ENCODE measurements around the gene RND2. TPM values are rescaled to one million over a fixed set of nuclear protein-coding genes. Genes with fewer than 3 reads are reported as not detected.

RND2 gene
- total and polyA plus RNA-seq, 2 of the 13 experiments (the other 11 are each of a cell fraction or from before 2014, with no cell fraction given): 0.05 to 0.11 TPM

- TF ChIP-seq RBM22 (optimal IDR thresholded peaks at IDR 0.05; ENCODE audit: low read length) (peak; percentile 99), ONECUT2 (CRISPR knock-in tag; IDR thresholded peaks at IDR 0.05) (no peak), SAP130 (CRISPR knock-in tag; IDR thresholded peaks at IDR 0.05; ENCODE audit: low read depth) (peak; percentile 98), HHEX (CRISPR knock-in tag; IDR thresholded peaks at IDR 0.05) (no peak), YEATS4 (CRISPR knock-in tag; IDR thresholded peaks at IDR 0.05; ENCODE audit: borderline replicate concordance) (peak; percentile 85; the same call in 1 of the 2 replicates), RBM39 (IDR thresholded peaks at IDR 0.05; ENCODE audit: low read depth, low read length, poor library complexity, severe bottlenecking) (peak; percentile 78), KMT2A (CRISPR knock-in tag; IDR thresholded peaks at IDR 0.05) (peak; percentile 34; the same call in 1 of the 2 replicates), ZNF30 (CRISPR knock-in tag; IDR thresholded peaks at IDR 0.05) (0 out of 2 replicates have a peak, but pooled peaks have one; percentile 13), ZFP36 (IDR thresholded peaks at IDR 0.05; ENCODE audit: borderline replicate concordance, low read depth, low read length, partially characterized antibody) (no peak), PHF21A (CRISPR knock-in tag; IDR thresholded peaks at IDR 0.05) (peak; percentile 39), TCF7 (IDR thresholded peaks at IDR 0.05; ENCODE audit: low read depth) (no peak), ZNF17 (CRISPR knock-in tag; IDR thresholded peaks at IDR 0.05) (no peak), ZNF34 (CRISPR knock-in tag; IDR thresholded peaks at IDR 0.05; ENCODE audit: borderline replicate concordance) (peak; percentile 38; the same call in 1 of the 2 replicates), DPF2 (CRISPR knock-in tag; IDR thresholded peaks at IDR 0.05; ENCODE audit: borderline replicate concordance, low read depth) (no peak), FOXA3 (CRISPR knock-in tag; IDR thresholded peaks at IDR 0.05) (no peak; the same call in none of the 2 replicates), ZBTB43 (CRISPR knock-in tag; conservative IDR thresholded peaks at IDR 0.05) (no peak), PRPF4 (IDR thresholded peaks at IDR 0.05; ENCODE audit: low read depth, low read length, poor library complexity, severe bottlenecking) (no peak), ZNF761 (CRISPR knock-in tag; conservative IDR thresholded peaks at IDR 0.05) (no peak), RAD21 (CRISPR knock-in tag; IDR thresholded peaks at IDR 0.05) (no peak)
- TF ChIP-seq, protein P1, sequence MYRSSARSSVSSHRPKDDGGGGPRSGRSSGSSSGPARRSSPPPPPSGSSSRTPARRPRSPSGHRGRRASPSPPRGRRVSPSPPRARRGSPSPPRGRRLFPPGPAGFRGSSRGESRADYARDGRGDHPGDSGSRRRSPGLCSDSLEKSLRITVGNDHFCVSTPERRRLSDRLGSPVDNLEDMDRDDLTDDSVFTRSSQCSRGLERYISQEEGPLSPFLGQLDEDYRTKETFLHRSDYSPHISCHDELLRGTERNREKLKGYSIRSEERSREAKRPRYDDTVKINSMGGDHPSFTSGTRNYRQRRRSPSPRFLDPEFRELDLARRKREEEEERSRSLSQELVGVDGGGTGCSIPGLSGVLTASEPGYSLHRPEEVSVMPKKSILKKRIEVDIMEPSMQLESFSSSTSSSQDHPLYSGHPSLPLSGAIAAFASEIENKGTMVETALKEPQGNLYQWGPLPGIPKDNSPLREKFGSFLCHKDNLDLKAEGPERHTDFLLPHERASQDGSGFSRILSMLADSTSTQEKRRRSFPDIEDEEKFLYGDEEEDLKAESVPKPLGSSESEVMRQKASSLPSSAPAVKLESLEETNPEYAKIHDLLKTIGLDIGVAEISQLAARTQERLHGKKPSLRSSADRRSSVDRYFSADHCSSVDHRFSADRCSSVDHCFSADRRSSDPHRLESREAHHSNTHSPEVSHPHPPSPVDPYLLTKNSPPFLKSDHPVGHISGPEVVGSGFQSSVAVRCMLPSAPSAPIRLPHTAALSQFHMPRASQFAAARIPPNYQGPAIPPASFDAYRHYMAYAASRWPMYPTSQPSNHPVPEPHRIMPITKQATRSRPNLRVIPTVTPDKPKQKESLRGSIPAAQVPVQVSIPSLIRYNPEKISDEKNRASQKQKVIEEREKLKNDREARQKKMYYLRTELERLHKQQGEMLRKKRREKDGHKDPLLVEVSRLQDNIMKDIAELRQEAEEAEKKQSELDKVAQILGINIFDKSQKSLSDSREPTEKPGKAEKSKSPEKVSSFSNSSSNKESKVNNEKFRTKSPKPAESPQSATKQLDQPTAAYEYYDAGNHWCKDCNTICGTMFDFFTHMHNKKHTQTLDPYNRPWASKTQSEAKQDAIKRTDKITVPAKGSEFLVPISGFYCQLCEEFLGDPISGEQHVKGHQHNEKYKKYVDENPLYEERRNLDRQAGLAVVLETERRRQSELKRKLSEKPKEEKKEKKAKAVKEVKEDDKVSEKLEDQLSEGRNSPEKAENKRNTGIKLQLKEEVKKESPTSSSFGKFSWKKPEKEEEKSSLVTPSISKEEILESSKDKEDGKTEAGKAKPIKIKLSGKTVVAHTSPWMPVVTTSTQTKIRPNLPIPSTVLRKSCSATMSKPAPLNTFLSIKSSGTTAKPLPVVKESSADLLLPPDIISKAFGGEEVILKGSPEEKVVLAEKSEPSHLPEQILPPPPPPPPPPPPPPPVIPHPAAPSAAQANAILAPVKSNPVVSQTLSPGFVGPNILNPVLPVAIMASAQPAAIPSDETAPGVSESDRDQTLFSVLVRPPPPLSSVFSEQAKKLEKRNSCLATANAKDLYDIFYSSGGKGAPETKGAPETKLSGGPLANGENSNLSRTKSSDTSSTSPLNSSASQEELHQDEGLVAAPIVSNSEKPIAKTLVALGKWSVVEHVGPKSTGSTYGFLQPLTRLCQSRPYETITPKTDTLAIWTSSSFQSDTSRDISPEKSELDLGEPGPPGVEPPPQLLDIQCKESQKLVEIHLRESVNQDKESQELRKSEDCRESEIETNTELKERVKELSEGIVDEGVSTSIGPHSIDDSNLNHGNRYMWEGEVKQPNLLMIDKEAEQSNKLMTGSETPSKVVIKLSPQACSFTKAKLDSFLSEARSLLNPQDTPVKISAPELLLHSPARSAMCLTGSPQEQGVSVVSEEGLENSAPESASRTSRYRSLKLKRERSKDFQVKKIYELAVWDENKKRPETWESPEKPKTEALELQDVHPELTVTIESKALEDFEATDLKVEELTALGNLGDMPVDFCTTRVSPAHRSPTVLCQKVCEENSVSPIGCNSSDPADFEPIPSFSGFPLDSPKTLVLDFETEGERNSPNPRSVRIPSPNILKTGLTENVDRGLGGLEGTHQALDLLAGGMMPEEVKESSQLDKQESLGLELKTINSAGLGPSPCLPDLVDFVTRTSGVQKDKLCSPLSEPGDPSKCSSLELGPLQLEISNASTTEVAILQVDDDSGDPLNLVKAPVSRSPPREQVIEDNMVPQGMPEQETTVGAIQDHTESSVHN (CRISPR knock-in tag; IDR thresholded peaks at IDR 0.05): no peak
- TF ChIP-seq, protein P2, sequence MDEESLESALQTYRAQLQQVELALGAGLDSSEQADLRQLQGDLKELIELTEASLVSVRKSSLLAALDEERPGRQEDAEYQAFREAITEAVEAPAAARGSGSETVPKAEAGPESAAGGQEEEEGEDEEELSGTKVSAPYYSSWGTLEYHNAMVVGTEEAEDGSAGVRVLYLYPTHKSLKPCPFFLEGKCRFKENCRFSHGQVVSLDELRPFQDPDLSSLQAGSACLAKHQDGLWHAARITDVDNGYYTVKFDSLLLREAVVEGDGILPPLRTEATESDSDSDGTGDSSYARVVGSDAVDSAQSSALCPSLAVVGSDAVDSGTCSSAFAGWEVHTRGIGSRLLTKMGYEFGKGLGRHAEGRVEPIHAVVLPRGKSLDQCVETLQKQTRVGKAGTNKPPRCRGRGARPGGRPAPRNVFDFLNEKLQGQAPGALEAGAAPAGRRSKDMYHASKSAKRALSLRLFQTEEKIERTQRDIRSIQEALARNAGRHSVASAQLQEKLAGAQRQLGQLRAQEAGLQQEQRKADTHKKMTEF (CRISPR knock-in tag; IDR thresholded peaks at IDR 0.05): peak; percentile 56
Measured at GRCh38 chr17:42980274-42980765, 44.7 kb upstream of the RND2 start, which contains the start of gene RUNDC1 (continued).

Data from HepG2 (cell line).